Measurements from ENCODE around the gene TBC1D3B. TPM values are rescaled to one million over a fixed set of nuclear protein-coding genes. Genes with fewer than 3 reads are reported as not detected.
"Not testable (repeated sequence)": the region's sequence is repeated elsewhere in the genome, so short reads cannot be mapped to it uniquely, and the experiment has no call there.

The TBC1D3B gene
- total and polyA plus RNA-seq, 7 donors = 1.3 to 5.6 (median 2.0) TPM

- intact Hi-C loops (cut with DNase I) = no loop called here
- H3K36me3 ChIP-seq (ENCODE audit: insufficient read depth in 1 of 2, low read depth in 1 of 2) = no peaks in the 10 kb centered on the region
- H3K27me3 ChIP-seq (ENCODE audit: insufficient read depth in 3 of 3, low read length in 2 of 3) = peaks cover 0 to 15% (median 0%) of the 10 kb centered on the region in 3 donors
- no peaks in the 10 kb centered on the region for H3K9me3 ChIP-seq
- TF ChIP-seq CTCF (IDR thresholded peaks at IDR 0.05) = no peak
- H3K4me3 ChIP-seq = no peak overlapping the region
- H3K4me1 ChIP-seq = no peaks in the 10 kb centered on the region
- no peak for DNase-seq
- H3K27ac ChIP-seq = no peak overlapping the region
- ATAC-seq = peak in 3 of 4 donors; percentile 34 to 45 (median 36)
- 39 to 42% (median 42%) methylated on average over 7 of the region's 7 CpGs for WGBS, 3 donors
These were observed 12.5 kb upstream of the TBC1D3B start for GRCh38 chr17:36188891-36189306.

- H3K4me1 ChIP-seq; ATAC-seq; DNase-seq; H3K36me3 ChIP-seq (ENCODE audit: insufficient read depth in 1 of 2, low read depth in 1 of 2); intact Hi-C loops (cut with DNase I); H3K27ac ChIP-seq; H3K4me3 ChIP-seq; H3K9me3 ChIP-seq: not testable (repeated sequence)
- peaks cover 0 to 23% (median 0%) of the 10 kb centered on the region in 3 donors for H3K27me3 ChIP-seq (ENCODE audit: insufficient read depth in 3 of 3, low read length in 2 of 3)
- 54 to 73% (median 64%) methylated on average over 5 of the region's 5 CpGs for WGBS, 3 donors
These were observed 11.7 kb upstream of the TBC1D3B start for GRCh38 chr17:36187943-36188665.

DNA sequence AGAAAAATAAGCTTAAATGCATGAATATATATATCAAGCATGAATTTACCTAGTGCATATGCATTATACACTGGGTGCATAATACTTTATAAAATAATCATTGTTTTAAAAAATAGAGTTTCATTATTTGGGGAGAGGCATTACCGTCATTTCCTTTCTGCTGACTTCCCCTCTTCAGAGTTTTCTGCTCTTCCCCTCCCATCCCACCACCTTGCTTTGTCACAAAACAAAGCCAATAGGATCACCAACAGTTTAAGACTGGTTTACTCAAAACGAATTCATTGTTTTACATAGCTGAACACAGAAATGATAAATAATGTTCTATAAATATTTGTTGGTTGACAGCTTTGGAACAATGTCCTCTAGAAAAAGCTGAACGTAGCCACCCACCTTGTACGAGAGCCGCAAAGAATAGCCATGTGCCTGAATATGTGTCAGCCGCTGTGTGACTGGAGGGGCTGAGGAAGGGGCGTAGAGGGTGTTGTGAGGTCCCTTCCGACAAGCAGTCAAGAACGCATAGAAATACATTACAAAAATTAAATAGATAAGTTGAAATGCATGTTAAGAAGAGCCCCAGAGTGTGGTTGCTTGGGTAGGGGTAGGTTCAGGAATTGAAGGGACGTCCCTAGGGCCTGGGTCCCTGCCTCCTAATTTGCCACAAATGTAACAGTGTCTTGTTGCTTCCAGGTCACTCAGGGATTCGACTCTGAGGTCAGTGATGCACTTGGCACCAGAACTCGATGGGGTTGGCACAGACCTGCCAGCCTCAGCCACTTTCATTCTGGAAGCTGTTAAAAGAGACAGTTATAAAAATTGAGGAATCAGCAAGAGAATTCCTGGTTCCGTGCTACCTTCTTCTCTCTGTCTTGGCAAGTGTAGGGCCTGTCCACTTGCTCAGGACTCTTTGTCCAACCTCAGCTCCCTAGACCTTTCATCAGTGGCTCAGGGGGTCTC lies 10.7 kb upstream of the TBC1D3B start:
- H3K27ac ChIP-seq; DNase-seq; H3K36me3 ChIP-seq (ENCODE audit: insufficient read depth in 1 of 2, low read depth in 1 of 2); ATAC-seq; H3K9me3 ChIP-seq; H3K4me1 ChIP-seq; H3K4me3 ChIP-seq: not testable (repeated sequence)
- peaks cover 0 to 33% (median 0%) of the 10 kb centered on the region in 3 donors for H3K27me3 ChIP-seq (ENCODE audit: insufficient read depth in 3 of 3, low read length in 2 of 3)
- 71 to 72% (median 71%) methylated on average over 13 of the region's 13 CpGs for WGBS, 3 donors
- intact Hi-C loops (cut with DNase I) = loop anchor here (1.0 kb wide), 2 partner anchors 77 to 78 kb away; no protein-coding TSS in a partner anchor

DNA sequence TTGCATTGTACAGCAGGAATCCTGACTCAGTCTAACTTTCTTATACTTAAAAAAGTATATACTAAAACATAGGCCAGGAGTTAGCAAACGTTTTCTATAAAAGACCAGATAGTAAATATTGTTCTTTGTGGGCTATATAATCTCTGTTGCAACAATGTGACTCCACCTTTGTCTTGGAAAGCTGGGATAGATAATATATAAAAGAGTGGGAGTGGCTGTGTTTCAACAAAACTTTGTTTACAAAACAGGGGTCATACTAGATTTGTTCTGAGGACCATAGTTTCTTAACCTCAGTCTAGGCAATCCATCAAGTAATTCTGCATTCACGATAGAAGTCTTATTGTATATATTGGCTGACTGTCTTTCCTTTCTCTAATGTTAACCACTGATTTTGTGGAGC lies 9.0 kb upstream of the TBC1D3B start:
- no peaks in the 10 kb centered on the region for H3K36me3 ChIP-seq (ENCODE audit: insufficient read depth in 1 of 2, low read depth in 1 of 2)
- no peak overlapping the region for H3K27ac ChIP-seq
- H3K4me1 ChIP-seq = no peaks in the 10 kb centered on the region
- no peak overlapping the region for H3K4me3 ChIP-seq
- TF ChIP-seq CTCF (IDR thresholded peaks at IDR 0.05) = no peak
- intact Hi-C loops (cut with DNase I) = no loop called here
- H3K27me3 ChIP-seq (ENCODE audit: insufficient read depth in 3 of 3, low read length in 2 of 3) = peaks cover 0 to 45% (median 0%) of the 10 kb centered on the region in 3 donors
- H3K9me3 ChIP-seq = no peaks in the 10 kb centered on the region
- 52 to 58% (median 57%) methylated on average over 2 of the region's 2 CpGs for WGBS, 3 donors
- ATAC-seq (no peak), DNase-seq (no peak)

GRCh38 chr17:36184023-36184765 lies 7.8 kb upstream of the TBC1D3B start:
- no peak for ATAC-seq
- WGBS, 3 donors = 79 to 84% (median 84%) methylated on average over 12 of the region's 12 CpGs
- Histone ChIP-seq H3K27me3 (ENCODE audit: insufficient read depth in 3 of 3, low read length in 2 of 3) (peaks cover 0 to 45% (median 0%) of the 10 kb centered on the region in 3 donors), H3K36me3 (ENCODE audit: insufficient read depth in 1 of 2, low read depth in 1 of 2) (no peaks in the 10 kb centered on the region), H3K4me1 (no peaks in the 10 kb centered on the region), H3K27ac (no peak overlapping the region), H3K9me3 (no peaks in the 10 kb centered on the region), H3K4me3 (peak overlapping the region; percentile 65)
- intact Hi-C loops (cut with DNase I) = no loop called here
- no peak for TF ChIP-seq CTCF (IDR thresholded peaks at IDR 0.05)
- DNase-seq = no peak
